Urinary bladder (tissue), 4 donors: Measurements from ENCODE around the gene SNF8. TPM values are rescaled to one million over a fixed set of nuclear protein-coding genes. Genes with fewer than 3 reads are reported as not detected.
"Not testable (repeated sequence)": the region's sequence is repeated elsewhere in the genome, so short reads cannot be mapped to it uniquely, and the experiment has no call there.

Source experiments
- DNase-seq: peaks from one replicate; pipeline ENCODE4 v3.0.0-alpha.2; 2015; ENCODE audit errors: extremely low spot score
- H3K27ac ChIP-seq: one replicate; pipeline ENCODE4 v1.5.1; 2013; ENCODE audit warnings: low read depth, mild to moderate bottlenecking, moderate library complexity
- H3K36me3 ChIP-seq: one replicate; pipeline ENCODE4 v1.6.1; 2013; ENCODE audit warnings: mild to moderate bottlenecking, moderate library complexity; ENCODE audit not compliant: insufficient read depth
- H3K4me1 ChIP-seq: one replicate; pipeline ENCODE4 v1.6.1; 2013; ENCODE audit warnings: mild to moderate bottlenecking, moderate library complexity; ENCODE audit not compliant: insufficient read depth
- H3K4me3 ChIP-seq: one replicate; pipeline ENCODE4 v1.5.1; 2013; ENCODE audit warnings: low read depth, low read length
- WGBS: extraction: QIAGEN DNeasy Blood & Tissue Kit; methylation state at CpG from one replicate; pipeline ENCODE4 v1.1.7; 2013; 5-methylcytosine and 5-hydroxymethylcytosine counted together
- polyA plus RNA-seq: library from polyadenylated mRNA; stranded (reverse); fragments of 200-250 nt; gene quantifications from one replicate; pipeline ENCODE4 v1.2.3, GENCODE V29; 2013
- total RNA-seq: library from RNA; depleted of rRNA; stranded (reverse); fragments of >200 nt; gene quantifications from one replicate; pipeline ENCODE4 v1.2.3, GENCODE V29; 2014
- donor health status: healthy with polysubstance abuse.
- donor health status: healthy.

SNF8 gene
- total and polyA plus RNA-seq, 2 donors, result 31.7 to 126 TPM

DNA sequence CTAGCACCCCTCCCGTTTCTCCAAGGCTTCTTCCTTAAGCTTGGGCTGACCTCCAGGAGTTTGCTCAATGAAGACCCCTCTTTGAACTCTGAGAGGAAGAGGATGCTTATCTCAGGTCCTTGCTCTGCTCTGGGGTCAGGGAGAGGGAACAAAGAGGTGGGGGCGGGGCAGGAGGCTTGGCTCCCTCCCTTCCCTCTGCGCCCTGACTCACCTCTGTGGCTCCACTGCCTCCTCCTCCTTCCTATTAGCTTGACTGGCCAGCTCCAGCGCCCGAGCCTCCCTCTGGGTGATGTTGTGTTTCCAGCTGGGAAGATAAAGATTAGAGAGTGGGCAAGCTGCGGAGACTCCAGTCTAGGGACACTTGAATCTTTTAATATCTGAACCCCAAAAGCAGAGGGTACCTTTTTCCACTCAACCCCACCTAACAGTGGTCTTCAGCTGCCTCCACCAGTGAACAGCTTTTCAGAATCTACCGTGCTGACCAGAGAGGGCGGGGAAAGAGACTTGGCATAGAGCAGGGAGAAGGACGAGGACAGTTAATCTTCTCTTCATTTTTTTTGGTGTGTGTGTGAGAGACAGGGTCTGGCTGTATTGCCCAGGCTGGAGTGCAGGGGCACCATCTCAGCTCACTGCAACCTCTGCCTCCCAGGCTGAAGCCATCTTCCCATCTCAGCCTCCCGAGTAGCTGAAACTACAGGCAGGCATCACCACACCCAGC is 17.0 kb upstream of the SNF8 start:
- Histone ChIP-seq H3K36me3 (no peaks in the 10 kb centered on the region), H3K4me3 (no peak overlapping the region), H3K27ac (no peak overlapping the region), H3K4me1 (no peaks in the 10 kb centered on the region)
- WGBS, result 23% methylated on average over 10 of the region's 10 CpGs
- no peak for DNase-seq

DNA sequence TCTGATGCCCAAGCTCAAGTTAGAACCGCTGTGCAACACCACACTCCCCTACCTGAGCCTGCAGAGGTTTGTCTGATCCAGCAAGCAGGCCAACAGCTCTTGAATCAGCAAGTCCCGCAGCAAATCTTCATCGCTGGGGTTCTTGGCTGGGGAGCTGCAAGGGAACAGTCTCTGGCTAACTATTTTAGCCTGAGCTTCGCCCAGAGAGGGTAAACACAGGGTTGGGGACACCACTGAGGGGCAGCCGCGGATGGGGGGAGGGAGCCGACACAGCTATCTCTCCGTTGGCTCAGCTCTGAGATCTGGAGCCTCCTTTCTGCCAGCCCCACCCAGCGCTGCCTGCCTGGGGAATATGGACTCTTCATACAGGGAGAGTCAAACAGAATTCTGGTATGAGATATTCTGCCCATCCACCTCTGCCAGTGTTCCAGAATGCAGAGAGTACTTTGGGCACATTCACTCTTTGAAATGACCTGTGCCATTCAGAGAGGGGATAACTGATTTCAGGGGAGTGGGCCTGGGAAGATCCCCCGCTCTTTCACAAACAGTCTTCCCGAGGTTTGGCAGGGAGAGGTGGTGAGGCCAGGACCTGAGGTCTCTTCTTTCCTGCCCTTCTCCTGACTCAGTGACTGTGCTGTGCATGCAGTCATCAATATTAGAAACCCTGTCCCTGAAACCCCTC is 16.3 kb upstream of the SNF8 start:
- Histone ChIP-seq H3K36me3 (no peaks in the 10 kb centered on the region), H3K4me3 (no peak overlapping the region), H3K4me1 (no peaks in the 10 kb centered on the region), H3K27ac (no peak overlapping the region)
- no peak for DNase-seq
- WGBS, result 23% methylated on average over 11 of the region's 11 CpGs

DNA sequence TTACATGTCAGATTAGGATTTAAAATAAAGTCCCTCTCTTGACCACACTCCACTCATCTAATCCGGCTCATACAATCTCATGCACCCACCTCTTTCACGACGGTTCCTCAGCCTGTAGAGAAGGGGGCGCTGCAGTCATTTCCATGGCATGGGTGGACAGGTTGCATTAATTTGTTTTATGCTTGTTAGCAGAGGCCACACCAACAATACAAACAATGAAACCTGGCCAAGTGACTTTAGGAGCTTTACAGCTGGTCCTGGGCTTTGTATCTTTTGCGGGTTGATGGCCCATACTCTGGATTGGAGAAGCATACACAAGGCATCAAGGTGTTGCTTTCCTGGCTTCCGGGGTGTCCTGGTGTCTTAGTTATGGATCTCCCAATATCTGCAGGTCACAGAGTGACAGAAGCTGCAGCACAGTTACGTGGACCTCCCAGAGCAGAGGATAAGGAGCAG is 9.7 kb upstream of the SNF8 start:
- WGBS, result 32% methylated on average over 7 of the region's 7 CpGs
- no peaks in the 10 kb centered on the region for H3K36me3 ChIP-seq
- DNase-seq, result no peak
- H3K4me3 ChIP-seq, result no peak overlapping the region
- no peak overlapping the region for H3K27ac ChIP-seq
- no peaks in the 10 kb centered on the region for H3K4me1 ChIP-seq

DNA sequence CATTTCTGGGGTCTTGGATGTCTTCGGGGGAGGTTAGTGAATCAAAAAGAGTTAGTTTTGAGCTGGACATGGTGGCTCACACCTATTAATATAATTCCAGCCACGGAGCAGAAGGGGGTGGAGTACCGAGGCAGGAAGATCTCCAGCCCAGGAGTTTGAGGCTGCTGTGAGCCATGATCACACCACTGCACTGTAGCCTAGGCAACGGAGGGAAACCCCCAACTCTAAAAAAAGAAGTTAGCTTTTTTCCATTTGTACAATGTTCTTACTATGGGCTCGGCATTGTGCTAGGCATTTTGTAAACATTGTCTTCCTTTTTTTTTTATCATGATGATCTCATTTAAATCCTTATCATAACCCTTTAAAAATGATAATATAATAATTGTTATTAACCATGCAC is 8.3 kb upstream of the SNF8 start:
- no peaks in the 10 kb centered on the region for H3K4me1 ChIP-seq
- H3K27ac ChIP-seq, result no peak overlapping the region
- no peak for DNase-seq
- H3K4me3 ChIP-seq, result no peak overlapping the region
- H3K36me3 ChIP-seq, result no peaks in the 10 kb centered on the region
- WGBS, result 25% methylated on average over 5 of the region's 5 CpGs

DNA sequence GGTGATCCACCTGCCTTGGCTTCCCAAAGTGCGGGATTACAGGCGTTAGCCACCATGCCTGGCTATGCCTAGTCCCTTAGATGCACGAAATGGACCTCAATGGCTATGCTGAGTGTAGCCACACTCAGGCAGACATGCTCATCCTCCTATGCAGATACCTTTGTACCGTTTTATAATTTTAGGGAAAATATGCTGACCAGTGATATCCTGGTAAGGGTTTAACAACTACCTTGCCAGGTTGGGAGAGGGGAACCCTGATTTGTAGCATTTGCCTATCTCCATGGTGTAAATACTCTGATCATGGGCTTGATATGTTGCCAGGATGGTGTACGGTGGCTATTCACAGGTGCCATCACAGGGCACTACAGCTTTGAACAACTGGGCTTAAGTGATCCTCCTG is 6.9 kb upstream of the SNF8 start:
- Histone ChIP-seq H3K4me1 (no peaks in the 10 kb centered on the region), H3K4me3 (no peak overlapping the region), H3K36me3 (no peaks in the 10 kb centered on the region), H3K27ac (no peak overlapping the region)
- 80% methylated on average over 5 of the region's 5 CpGs for WGBS
- no peak for DNase-seq

DNA sequence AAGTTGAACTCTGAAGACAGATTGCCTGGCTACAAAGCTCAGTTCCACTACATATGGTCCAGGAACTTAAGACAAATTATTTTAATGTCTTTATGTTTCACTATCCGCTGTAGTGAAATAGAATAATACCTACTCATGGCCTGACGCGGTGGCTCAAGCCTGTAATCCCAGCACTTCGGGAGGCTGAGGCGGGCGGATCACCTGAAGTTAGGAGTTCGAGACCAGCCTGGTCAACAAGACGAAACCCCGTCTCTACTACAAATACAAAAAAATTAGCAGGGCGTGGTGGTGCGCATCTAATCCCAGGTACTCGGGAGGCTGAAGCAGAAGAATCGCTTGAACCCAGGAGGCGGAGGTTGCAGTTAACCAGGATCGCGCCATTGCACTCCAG is 614 bp upstream of the SNF8 start:
- WGBS, result 95% methylated on average over 16 of the region's 16 CpGs
- DNase-seq, result not testable (repeated sequence)

DNA sequence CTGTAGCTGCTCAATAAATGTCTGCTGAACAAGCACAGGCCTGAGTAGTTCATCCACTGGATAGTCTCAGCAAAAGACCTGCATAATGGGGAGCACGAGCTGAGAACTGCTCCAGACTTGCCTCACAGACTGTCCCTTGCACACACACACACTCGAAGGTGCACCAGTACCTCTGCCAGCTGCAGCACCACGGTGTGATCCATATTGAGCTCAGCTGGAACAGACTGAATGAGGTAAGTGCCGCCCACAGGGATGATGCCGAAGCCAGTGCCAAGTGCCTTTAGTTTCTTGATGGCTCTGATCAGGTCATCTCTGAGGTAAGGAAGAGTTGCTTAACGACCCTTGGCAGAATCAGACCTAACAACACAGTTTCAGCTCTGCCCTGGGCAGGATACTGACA is 11.6 kb downstream of the SNF8 start:
- H3K36me3 ChIP-seq, result peaks cover 6% of the 10 kb centered on the region
- 91% methylated on average over 6 of the region's 6 CpGs for WGBS
- H3K4me3 ChIP-seq, result no peak overlapping the region

More for the DNA sequence above, 614 bp upstream of the SNF8 start:
- H3K27ac ChIP-seq, H3K4me1 ChIP-seq, H3K36me3 ChIP-seq: not testable (repeated sequence)
- H3K4me3 ChIP-seq, result peak overlapping the region; percentile 73

DNA sequence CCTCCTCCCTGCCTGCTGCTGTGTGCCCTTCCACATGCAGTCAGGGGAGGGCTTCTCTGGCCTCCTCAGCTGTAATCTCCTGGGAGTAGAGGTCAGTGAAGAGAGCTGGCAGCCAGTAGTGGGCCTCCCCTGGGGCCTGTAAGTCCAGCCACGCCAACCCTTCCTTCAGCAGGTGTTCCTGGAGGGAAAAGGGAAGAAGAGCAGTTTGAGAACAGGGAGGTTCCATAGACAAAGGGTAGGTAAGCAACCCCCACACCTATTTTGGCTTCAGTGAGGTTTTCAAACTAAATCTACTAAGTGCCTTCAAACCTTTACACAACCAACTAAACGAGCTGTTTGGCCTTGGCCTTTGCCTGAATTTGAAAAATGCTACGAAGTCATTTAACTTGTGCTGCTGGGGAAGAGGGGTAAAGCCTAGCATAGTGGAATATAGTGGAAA is 14.2 kb downstream of the SNF8 start:
- Histone ChIP-seq H3K4me3 (no peak overlapping the region), H3K4me1 (no peaks in the 10 kb centered on the region), H3K36me3 (peaks cover 2% of the 10 kb centered on the region), H3K27ac (no peak overlapping the region)
- DNase-seq, result no peak
- WGBS, result 59% methylated on average over 3 of the region's 3 CpGs

More for the DNA sequence above, 11.6 kb downstream of the SNF8 start:
- DNase-seq, result no peak
- Histone ChIP-seq H3K4me1 (no peaks in the 10 kb centered on the region), H3K27ac (no peak overlapping the region)

DNA sequence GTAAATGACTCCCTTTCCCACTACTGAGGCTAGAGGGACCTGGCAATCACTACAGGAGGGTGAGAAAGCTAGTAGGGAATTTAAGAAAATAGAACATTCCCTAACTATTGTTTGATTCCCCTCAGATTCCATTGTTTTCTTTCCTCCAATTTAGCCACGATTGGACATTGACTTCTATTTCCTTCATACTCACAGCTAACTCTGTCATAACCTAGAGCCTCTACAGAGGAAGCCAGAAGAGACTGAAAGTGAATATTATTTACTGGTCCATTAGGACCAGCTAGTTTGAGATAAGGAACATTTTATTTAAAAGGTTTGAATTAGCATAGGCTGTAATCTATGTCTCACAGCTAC is 14.9 kb downstream of the SNF8 start:
- H3K36me3 ChIP-seq, result peaks cover 3% of the 10 kb centered on the region
- no peak for DNase-seq
- WGBS, result 45% methylated on average over 1 of the region's 1 CpG

DNA sequence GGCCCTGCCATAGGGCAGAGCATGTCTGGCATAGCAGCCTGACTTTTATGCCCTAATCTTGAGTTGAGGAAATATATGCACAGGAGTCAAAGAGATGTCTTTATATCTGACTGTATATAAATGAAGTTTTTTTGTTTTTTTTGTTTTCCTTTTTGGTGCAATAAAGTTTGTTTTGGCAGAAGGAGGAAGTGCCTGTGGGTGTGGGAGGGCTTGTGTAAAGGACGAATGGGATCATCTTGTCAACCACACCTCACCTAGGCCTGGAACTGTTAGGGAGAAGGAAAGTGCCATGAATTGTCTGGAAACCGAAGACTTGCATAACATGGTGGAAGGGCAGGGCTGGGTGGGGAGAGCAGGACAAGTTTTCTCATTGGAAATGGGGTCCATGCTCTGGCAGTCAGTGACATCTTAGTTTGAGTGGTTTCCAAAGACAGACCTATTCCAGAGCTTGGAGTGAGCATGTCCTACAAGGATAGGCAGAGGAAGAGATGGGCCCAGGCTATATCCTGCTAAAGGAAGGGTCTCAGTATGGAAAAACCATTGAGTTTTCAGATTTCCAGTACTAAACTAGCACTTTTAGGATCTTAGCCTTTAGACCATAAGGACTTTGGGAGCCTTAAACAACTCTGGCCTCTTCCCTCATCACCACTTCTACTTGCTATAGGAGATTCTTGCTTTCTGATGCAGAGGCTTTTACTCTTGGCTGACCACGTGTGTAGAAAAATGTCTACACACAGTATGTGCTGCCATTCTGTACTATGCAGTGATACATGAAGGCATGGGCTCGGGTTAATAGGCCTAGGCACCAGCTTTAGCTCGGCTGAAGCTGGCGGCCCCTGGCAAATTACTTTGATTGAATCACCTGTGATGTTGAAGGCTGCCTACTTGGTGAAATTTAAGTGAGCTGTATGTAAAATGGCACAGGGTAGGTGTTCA is 15.5 kb downstream of the SNF8 start:
- no peak overlapping the region for H3K4me3 ChIP-seq
- no peaks in the 10 kb centered on the region for H3K4me1 ChIP-seq
- H3K36me3 ChIP-seq, result peaks cover 3% of the 10 kb centered on the region
- no peak overlapping the region for H3K27ac ChIP-seq
- WGBS, result 74% methylated on average over 6 of the region's 6 CpGs
- DNase-seq, result no peak

More for the DNA sequence above, 14.9 kb downstream of the SNF8 start:
- Histone ChIP-seq H3K4me3 (no peak overlapping the region), H3K4me1 (no peaks in the 10 kb centered on the region), H3K27ac (no peak overlapping the region)

DNA sequence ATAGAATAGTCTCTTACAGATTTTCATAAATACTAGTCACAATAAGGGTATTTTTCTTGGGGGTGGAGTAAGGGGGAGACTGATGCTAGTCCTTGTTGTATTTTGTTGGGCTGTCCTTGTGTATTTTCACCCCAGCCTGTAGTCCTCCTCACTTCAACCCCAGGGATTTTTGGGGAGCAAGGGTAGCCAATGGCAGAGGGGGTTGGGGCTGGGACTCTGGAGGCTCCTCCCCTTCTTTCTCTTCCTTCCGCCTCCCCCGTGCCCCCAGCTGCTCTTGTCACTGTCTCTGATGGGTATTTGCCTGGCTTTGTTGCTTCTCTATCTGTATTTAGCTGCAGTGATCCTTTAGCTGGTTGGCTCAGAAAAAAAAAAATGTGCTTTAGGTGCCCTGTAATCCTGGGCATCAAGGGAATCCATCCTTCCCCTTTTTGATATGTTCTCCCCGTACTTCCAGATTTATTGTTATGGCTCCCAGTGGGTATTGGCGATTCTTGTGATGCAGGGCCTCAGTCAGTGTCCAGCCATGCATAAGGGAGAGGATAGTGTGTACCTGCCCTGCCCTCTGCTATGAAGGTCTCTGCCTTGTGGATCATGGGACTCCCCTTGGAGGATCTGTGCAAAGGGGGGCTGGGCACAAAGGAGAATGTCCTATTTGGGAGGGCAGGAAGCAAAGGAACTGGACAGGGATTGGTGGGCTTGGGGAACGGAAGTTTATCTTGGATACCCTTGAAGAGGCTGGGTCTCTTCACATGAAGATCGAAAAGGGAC is 16.5 kb downstream of the SNF8 start:
- Histone ChIP-seq H3K4me3 (no peak overlapping the region), H3K27ac (no peak overlapping the region), H3K4me1 (no peaks in the 10 kb centered on the region), H3K36me3 (peaks cover 1% of the 10 kb centered on the region)
- DNase-seq, result no peak
- WGBS, result 80% methylated on average over 6 of the region's 6 CpGs

DNA sequence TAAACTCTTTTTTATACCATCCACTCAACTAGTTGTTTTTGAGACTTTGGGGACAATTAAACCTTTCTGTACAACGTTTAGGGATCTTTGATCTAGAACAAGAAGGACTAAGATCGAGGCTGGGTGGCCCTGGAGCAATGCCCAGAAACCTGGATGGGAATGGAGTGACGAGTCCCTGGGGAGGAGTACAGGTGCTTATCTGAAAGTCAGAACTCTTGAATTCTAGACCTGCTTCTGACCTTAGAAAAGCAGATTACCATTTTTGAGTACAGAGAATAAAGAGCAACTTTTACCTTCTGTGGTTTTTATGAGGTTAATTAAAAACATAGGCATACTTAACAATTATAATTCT is 18.7 kb downstream of the SNF8 start:
- H3K4me1 ChIP-seq, result no peaks in the 10 kb centered on the region
- 52% methylated on average over 3 of the region's 3 CpGs for WGBS
- H3K4me3 ChIP-seq, result no peak overlapping the region
- peaks cover 1% of the 10 kb centered on the region for H3K36me3 ChIP-seq
- DNase-seq, result no peak
- no peak overlapping the region for H3K27ac ChIP-seq
